AG04449 (cell line): ENCODE measurements around the gene CSRNP3.

Experiments
- CTCF ChIA-PET: fragments of 350-600 bp; formaldehyde crosslinking; extraction: SDS; loops from one replicate; lab custom pipeline; 2021; ENCODE audit warnings: antibody characterized with exemption; lab: Yijun Ruan, JAX
- POLR2A ChIA-PET: fragments of 400-600, 350-600 bp; formaldehyde crosslinking; extraction: SDS; loops from one replicate; lab custom pipeline; 2020; ENCODE audit warnings: antibody characterized with exemption, inconsistent platforms; lab: Yijun Ruan, JAX
- DNase-seq: peaks from one replicate; pipeline ENCODE4 v3.0.0-alpha.2; 2010; ENCODE audit warnings: low read depth, low spot score
- H3K4me3 ChIP-seq: 2 replicates; pipeline ENCODE4 v1.5.1; 2011; ENCODE audit warnings: low read depth, mild to moderate bottlenecking, control low read depth, low read length
- TF ChIP-seq, protein P1 (sequence below): IDR thresholded peaks from one replicate; pipeline ENCODE4 v1.5.1; 2011; ENCODE audit warnings: mild to moderate bottlenecking, moderate library complexity, low read length, control low read depth, inconsistent platforms; ENCODE audit not compliant: insufficient read depth; ENCODE audit errors: missing control alignments

Gene CSRNP3, protein sequence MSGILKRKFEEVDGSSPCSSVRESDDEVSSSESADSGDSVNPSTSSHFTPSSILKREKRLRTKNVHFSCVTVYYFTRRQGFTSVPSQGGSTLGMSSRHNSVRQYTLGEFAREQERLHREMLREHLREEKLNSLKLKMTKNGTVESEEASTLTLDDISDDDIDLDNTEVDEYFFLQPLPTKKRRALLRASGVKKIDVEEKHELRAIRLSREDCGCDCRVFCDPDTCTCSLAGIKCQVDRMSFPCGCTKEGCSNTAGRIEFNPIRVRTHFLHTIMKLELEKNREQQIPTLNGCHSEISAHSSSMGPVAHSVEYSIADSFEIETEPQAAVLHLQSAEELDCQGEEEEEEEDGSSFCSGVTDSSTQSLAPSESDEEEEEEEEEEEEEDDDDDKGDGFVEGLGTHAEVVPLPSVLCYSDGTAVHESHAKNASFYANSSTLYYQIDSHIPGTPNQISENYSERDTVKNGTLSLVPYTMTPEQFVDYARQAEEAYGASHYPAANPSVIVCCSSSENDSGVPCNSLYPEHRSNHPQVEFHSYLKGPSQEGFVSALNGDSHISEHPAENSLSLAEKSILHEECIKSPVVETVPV

GRCh38 chr2:165469417-165469816 lies at the start of gene CSRNP3:
TSS of gene CSRNP3 (plus strand) at chr2:165469698. CDS start at chr2:165595066, 125,368 bp downstream.
- DNase-seq, result peak; percentile 23
- POLR2A ChIA-PET, result no interaction called here
- peak within 1 kb of the TSS; percentile 39 for H3K4me3 ChIP-seq
- TF ChIP-seq, protein P1, sequence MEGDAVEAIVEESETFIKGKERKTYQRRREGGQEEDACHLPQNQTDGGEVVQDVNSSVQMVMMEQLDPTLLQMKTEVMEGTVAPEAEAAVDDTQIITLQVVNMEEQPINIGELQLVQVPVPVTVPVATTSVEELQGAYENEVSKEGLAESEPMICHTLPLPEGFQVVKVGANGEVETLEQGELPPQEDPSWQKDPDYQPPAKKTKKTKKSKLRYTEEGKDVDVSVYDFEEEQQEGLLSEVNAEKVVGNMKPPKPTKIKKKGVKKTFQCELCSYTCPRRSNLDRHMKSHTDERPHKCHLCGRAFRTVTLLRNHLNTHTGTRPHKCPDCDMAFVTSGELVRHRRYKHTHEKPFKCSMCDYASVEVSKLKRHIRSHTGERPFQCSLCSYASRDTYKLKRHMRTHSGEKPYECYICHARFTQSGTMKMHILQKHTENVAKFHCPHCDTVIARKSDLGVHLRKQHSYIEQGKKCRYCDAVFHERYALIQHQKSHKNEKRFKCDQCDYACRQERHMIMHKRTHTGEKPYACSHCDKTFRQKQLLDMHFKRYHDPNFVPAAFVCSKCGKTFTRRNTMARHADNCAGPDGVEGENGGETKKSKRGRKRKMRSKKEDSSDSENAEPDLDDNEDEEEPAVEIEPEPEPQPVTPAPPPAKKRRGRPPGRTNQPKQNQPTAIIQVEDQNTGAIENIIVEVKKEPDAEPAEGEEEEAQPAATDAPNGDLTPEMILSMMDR, result no peak
- CTCF ChIA-PET, result no interaction called here

DNA sequence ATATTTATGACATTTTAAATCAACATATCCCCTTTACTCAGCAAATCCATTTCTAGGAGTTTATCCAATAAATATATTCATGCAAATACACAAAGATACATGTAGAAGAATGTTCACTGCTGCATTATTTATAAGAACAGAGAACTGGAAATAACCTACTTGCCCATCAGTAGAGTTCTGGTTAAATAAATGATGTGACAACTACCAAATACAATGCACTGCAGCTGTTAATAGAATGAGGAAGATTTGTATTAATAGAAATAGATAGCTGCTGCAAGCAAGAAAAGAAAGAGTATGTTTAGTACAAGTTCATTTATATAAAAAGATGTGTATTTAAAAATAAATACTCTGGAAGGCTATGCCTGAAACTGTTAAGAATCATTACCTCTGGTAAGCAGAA lies 49.3 kb upstream of the CSRNP3 start:
- TF ChIP-seq, protein P1, result no peak
- POLR2A ChIA-PET, result no interaction called here
- DNase-seq, result no peak
- CTCF ChIA-PET, result no interaction called here
- no peak overlapping the region for H3K4me3 ChIP-seq

DNA sequence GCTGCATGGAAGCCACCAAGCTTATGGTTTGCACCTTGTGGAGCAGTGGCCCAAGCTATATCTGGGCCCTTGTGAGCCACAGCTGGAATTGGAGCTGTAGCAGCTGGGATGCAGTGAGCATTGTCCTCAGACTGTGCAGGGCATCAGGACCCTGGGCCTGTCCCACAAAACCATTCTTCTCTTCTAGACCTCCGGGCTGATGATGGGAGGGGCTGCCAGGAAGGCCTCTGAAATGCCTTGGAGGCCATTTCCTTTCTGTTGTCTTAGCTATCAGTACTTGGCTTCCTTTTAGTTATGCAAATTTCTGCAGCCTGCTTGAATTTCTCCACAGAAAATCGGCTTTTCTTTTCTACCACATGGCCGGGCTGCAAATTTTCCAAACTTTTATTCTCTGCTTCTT lies 46.4 kb upstream of the CSRNP3 start:
- DNase-seq, result no peak
- TF ChIP-seq, protein P1, result no peak
- ChIA-PET POLR2A (no interaction called here), CTCF (no interaction called here)
- no peak overlapping the region for H3K4me3 ChIP-seq

- H3K4me3 ChIP-seq, result no peak overlapping the region
- ChIA-PET CTCF (no interaction called here), POLR2A (no interaction called here)
- TF ChIP-seq, protein P1, result no peak
- no peak for DNase-seq
Measured at GRCh38 chr2:165425556-165425955, 43.9 kb upstream of the CSRNP3 start.

DNA sequence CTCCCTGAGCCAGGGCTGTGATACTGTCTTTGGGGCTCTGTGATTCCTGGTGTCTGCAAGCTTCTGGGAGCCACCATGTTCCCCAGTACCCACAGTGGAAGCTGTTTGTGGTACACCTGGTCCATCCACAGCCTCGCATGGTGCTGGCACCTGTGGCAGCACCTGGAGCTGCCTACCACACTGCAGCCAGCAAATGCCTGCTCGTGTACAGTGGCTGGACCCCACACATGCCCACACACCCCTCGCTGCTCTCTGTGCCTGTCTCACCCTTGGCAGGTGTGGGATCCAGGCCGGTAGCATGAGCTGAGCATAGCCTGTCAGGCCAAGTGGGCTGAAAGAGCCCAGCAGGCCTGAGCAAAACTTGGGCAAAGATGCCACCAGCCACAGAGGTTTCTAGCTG lies 41.8 kb upstream of the CSRNP3 start:
- H3K4me3 ChIP-seq, result no peak overlapping the region
- ChIA-PET CTCF (no interaction called here), POLR2A (no interaction called here)
- TF ChIP-seq, protein P1, result no peak
- no peak for DNase-seq

DNA sequence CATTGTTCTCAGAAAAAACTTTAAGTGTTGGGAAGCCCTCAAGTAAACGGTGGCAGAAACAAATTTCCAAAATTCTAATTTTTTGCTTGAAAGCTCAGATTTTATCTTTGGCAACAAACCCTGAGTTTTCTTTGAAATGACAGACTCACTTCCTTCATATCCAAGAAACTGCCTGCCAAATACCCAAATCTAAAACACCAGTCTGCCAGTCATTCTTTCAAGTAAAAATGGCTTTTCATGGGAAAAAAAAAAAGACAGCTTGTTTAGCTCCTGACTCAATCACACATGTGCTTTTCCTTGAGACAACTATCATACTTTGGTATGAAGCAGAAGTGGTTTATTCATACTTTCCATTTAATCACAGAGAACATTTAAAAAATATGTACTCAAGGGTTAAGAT lies 40.6 kb upstream of the CSRNP3 start:
- H3K4me3 ChIP-seq, result no peak overlapping the region
- TF ChIP-seq, protein P1, result no peak
- CTCF ChIA-PET, result no interaction called here
- DNase-seq, result no peak
- POLR2A ChIA-PET, result no interaction called here
